LNCaP clone FGC (cell line): Measurements from ENCODE around the gene CFLAR.
"Not testable (repeated sequence)": the region's sequence is repeated elsewhere in the genome, so short reads cannot be mapped to it uniquely, and the experiment has no call there.

Experiments
- DNase-seq: peaks from one replicate; pipeline ENCODE4 v3.0.0-alpha.2; 2011; ENCODE audit warnings: low read depth
- H3K4me3 ChIP-seq: 2 replicates; pipeline ENCODE4 v1.5.1; 2011; ENCODE audit warnings: mild to moderate bottlenecking, low read depth, low read length, control low read depth
- CTCF ChIP-seq: IDR thresholded peaks from 2 replicates; pipeline ENCODE4 v1.5.1; 2012; ENCODE audit warnings: mild to moderate bottlenecking; ENCODE audit not compliant: control insufficient read depth, insufficient read depth; ENCODE audit errors: extremely low read depth

The CFLAR gene

GRCh38 chr2:201137505-201138400 is 21.8 kb downstream of the CFLAR start:
- no peak for TF ChIP-seq CTCF

GRCh38 chr2:201138401-201138970 is 22.5 kb downstream of the CFLAR start:
- no peak for TF ChIP-seq CTCF
- H3K4me3 ChIP-seq, result no peak overlapping the region
- no peak for DNase-seq

More at GRCh38 chr2:201137505-201138400, 21.8 kb downstream of the CFLAR start:
- H3K4me3 ChIP-seq, result no peak overlapping the region
- DNase-seq, result no peak

- H3K4me3 ChIP-seq, DNase-seq: not testable (repeated sequence)
These were observed 23.2 kb downstream of the CFLAR start for GRCh38 chr2:201138986-201139781.

- TF ChIP-seq CTCF, result no peak
- H3K4me3 ChIP-seq, result no peak overlapping the region
These were observed 24.1 kb downstream of the CFLAR start for GRCh38 chr2:201139836-201140604.

GRCh38 chr2:201144101-201145051 is 28.4 kb downstream of the CFLAR start:
- no peak for TF ChIP-seq CTCF
- no peak for DNase-seq
- no peak overlapping the region for H3K4me3 ChIP-seq

More at GRCh38 chr2:201139836-201140604, 24.1 kb downstream of the CFLAR start:
- no peak for DNase-seq

- TF ChIP-seq CTCF, result no peak
- no peak for DNase-seq
- H3K4me3 ChIP-seq, result no peak overlapping the region
These were observed 32.5 kb downstream of the CFLAR start for GRCh38 chr2:201148434-201148990.
